ENCODE data around the gene SLC6A6. TPM values are rescaled to one million over a fixed set of nuclear protein-coding genes. Genes with fewer than 3 reads are reported as not detected.

Gene SLC6A6
- total and polyA plus RNA-seq, 2 donors from 2014 or later = 7.1 to 64.0 TPM

- no peak overlapping the region for H3K4me3 ChIP-seq (ENCODE audit: low read length in 3 of 3)
- no peak for FAIRE-seq
- TF ChIP-seq CTCF (IDR thresholded peaks at IDR 0.05; ENCODE audit: borderline replicate concordance, extremely low read depth, insufficient read depth) = no peak
- H3K36me3 ChIP-seq (ENCODE audit: control insufficient read depth in 2 of 3, insufficient read depth in 3 of 3, low read length in 3 of 3) = no peaks in the 10 kb centered on the region
- no peak overlapping the region for H3K27ac ChIP-seq (ENCODE audit: low read depth in 2 of 2, low read length in 2 of 2)
- no peak for DNase-seq
- no peaks in the 10 kb centered on the region for H3K27me3 ChIP-seq (ENCODE audit: control insufficient read depth, insufficient read depth, low read length)
- intact Hi-C loops (cut with DNase I) = no loop called here
- no peaks in the 10 kb centered on the region for H3K9me3 ChIP-seq (ENCODE audit: control insufficient read depth in 2 of 3, insufficient read depth in 1 of 3, low read length in 3 of 3)
- no peak overlapping the region for H3K9ac ChIP-seq (ENCODE audit: low read length in 3 of 3)
- no peaks in the 10 kb centered on the region for H3K4me1 ChIP-seq (ENCODE audit: control insufficient read depth in 2 of 3, insufficient read depth in 2 of 3, low read depth in 1 of 3, low read length in 3 of 3)
These were observed 24.0 kb upstream of the SLC6A6 start for GRCh38 chr3:14378415-14378814.

- Histone ChIP-seq H3K9me3 (ENCODE audit: control insufficient read depth in 2 of 3, insufficient read depth in 1 of 3, low read length in 3 of 3) (no peaks in the 10 kb centered on the region), H3K36me3 (ENCODE audit: control insufficient read depth in 2 of 3, insufficient read depth in 3 of 3, low read length in 3 of 3) (no peaks in the 10 kb centered on the region), H3K9ac (ENCODE audit: low read length in 3 of 3) (no peak overlapping the region), H3K4me1 (ENCODE audit: control insufficient read depth in 2 of 3, insufficient read depth in 2 of 3, low read depth in 1 of 3, low read length in 3 of 3) (no peaks in the 10 kb centered on the region), H3K27ac (ENCODE audit: low read depth in 2 of 2, low read length in 2 of 2) (no peak overlapping the region), H3K4me3 (ENCODE audit: low read length in 3 of 3) (no peak overlapping the region), H3K27me3 (ENCODE audit: control insufficient read depth, insufficient read depth, low read length) (no peaks in the 10 kb centered on the region)
- intact Hi-C loops (cut with DNase I) = no loop called here
- no peak for DNase-seq
- no peak for FAIRE-seq
- TF ChIP-seq CTCF (IDR thresholded peaks at IDR 0.05; ENCODE audit: borderline replicate concordance, extremely low read depth, insufficient read depth) = no peak
These were observed 22.6 kb upstream of the SLC6A6 start for GRCh38 chr3:14379843-14380242.

GRCh38 chr3:14386254-14386653 is 16.2 kb upstream of the SLC6A6 start:
- Histone ChIP-seq H3K9ac (ENCODE audit: low read length in 3 of 3) (no peak overlapping the region), H3K27ac (ENCODE audit: low read depth in 2 of 2, low read length in 2 of 2) (no peak overlapping the region), H3K36me3 (ENCODE audit: control insufficient read depth in 2 of 3, insufficient read depth in 3 of 3, low read length in 3 of 3) (no peaks in the 10 kb centered on the region), H3K9me3 (ENCODE audit: control insufficient read depth in 2 of 3, insufficient read depth in 1 of 3, low read length in 3 of 3) (peaks cover 0 to 2% (median 0%) of the 10 kb centered on the region in 3 donors), H3K27me3 (ENCODE audit: control insufficient read depth, insufficient read depth, low read length) (no peaks in the 10 kb centered on the region), H3K4me3 (ENCODE audit: low read length in 3 of 3) (no peak overlapping the region), H3K4me1 (ENCODE audit: control insufficient read depth in 2 of 3, insufficient read depth in 2 of 3, low read depth in 1 of 3, low read length in 3 of 3) (peaks cover 0 to 2% (median 0%) of the 10 kb centered on the region in 3 donors)
- FAIRE-seq (no peak), DNase-seq (no peak)
- no peak for TF ChIP-seq CTCF (IDR thresholded peaks at IDR 0.05; ENCODE audit: borderline replicate concordance, extremely low read depth, insufficient read depth)
- intact Hi-C loops (cut with DNase I) = no loop called here

- peaks cover 0 to 2% (median 0%) of the 10 kb centered on the region in 3 donors for H3K9me3 ChIP-seq (ENCODE audit: control insufficient read depth in 2 of 3, insufficient read depth in 1 of 3, low read length in 3 of 3)
- H3K27ac ChIP-seq (ENCODE audit: low read depth in 2 of 2, low read length in 2 of 2) = no peak overlapping the region
- TF ChIP-seq CTCF (IDR thresholded peaks at IDR 0.05; ENCODE audit: borderline replicate concordance, extremely low read depth, insufficient read depth) = no peak
- no peak overlapping the region for H3K4me3 ChIP-seq (ENCODE audit: low read length in 3 of 3)
- FAIRE-seq = no peak
- no peaks in the 10 kb centered on the region for H3K36me3 ChIP-seq (ENCODE audit: control insufficient read depth in 2 of 3, insufficient read depth in 3 of 3, low read length in 3 of 3)
- no peaks in the 10 kb centered on the region for H3K27me3 ChIP-seq (ENCODE audit: control insufficient read depth, insufficient read depth, low read length)
- H3K9ac ChIP-seq (ENCODE audit: low read length in 3 of 3) = no peak overlapping the region
- H3K4me1 ChIP-seq (ENCODE audit: control insufficient read depth in 2 of 3, insufficient read depth in 2 of 3, low read depth in 1 of 3, low read length in 3 of 3) = peaks cover 0 to 2% (median 0%) of the 10 kb centered on the region in 3 donors
- no peak for DNase-seq
- intact Hi-C loops (cut with DNase I) = no loop called here
These were observed 14.2 kb upstream of the SLC6A6 start for GRCh38 chr3:14388201-14388600.

Measured in kidney (tissue), 14 donors.